22Rv1 (cell line): Measurements from ENCODE around the gene DNM1L.

Source experiments
- CTCF ChIP-seq: fragments of 450-650 bp; IDR thresholded peaks from 2 replicates; pipeline ENCODE4 v1.5.1; 2017; ENCODE audit warnings: mild to moderate bottlenecking
- ZFX ChIP-seq: fragments of 450-650 bp; IDR thresholded peaks from 2 replicates; pipeline ENCODE4 v1.6.1; 2017; ENCODE audit warnings: antibody characterized with exemption, borderline replicate concordance

GRCh38 chr12:32768518-32768917 is 89.4 kb downstream of the DNM1L start:
- TF ChIP-seq CTCF (no peak), ZFX (no peak)
